Measurements from ENCODE around the gene IQGAP3.
"Not testable (repeated sequence)": the region's sequence is repeated elsewhere in the genome, so short reads cannot be mapped to it uniquely, and the experiment has no call there.

GRCh38 chr1:156607344-156607743 is 35.0 kb upstream of the IQGAP3 start:
- not testable (repeated sequence) for TF ChIP-seq CTCF, POLR2A (IDR thresholded peaks at IDR 0.05)

Data from uterus (tissue), 2 donors.